SH-SY5Y (cell line): Measurements from ENCODE around the gene MLXIP.

ENCODE experiments used
- GATA2 ChIP-seq: IDR thresholded peaks from 2 replicates; pipeline ENCODE4 v1.6.1; 2011; ENCODE audit warnings: mild to moderate bottlenecking, low read depth, low read length
- GATA3 ChIP-seq: IDR thresholded peaks from 2 replicates; pipeline ENCODE4 v1.6.1; 2011; ENCODE audit warnings: low read depth, mild to moderate bottlenecking, low read length, moderate library complexity

MLXIP gene

GRCh38 chr12:122078141-122079032 is at the start of gene MLXIP:
Gene MLXIP, plus strand, starts transcription at chr12:122078756. Its CDS starts 98 bp downstream, at chr12:122078854.
- no peak for TF ChIP-seq GATA3
- no peak for TF ChIP-seq GATA2

GRCh38 chr12:122028905-122029560 is 49.5 kb upstream of the MLXIP start:
- no peak for TF ChIP-seq GATA2
- no peak for TF ChIP-seq GATA3

- TF ChIP-seq GATA3 (no peak), GATA2 (no peak)
Observed at GRCh38 chr12:122029620-122030423, 48.7 kb upstream of the MLXIP start.

GRCh38 chr12:122030424-122031035 is 48.0 kb upstream of the MLXIP start:
- TF ChIP-seq GATA3 = no peak
- TF ChIP-seq GATA2 = no peak

GRCh38 chr12:122031342-122032216 is 47.0 kb upstream of the MLXIP start:
- TF ChIP-seq GATA2 (no peak), GATA3 (no peak)

GRCh38 chr12:122032580-122032979 is 46.0 kb upstream of the MLXIP start:
- TF ChIP-seq GATA2 = no peak
- TF ChIP-seq GATA3 = no peak

- TF ChIP-seq GATA2 (no peak), GATA3 (no peak)
Observed at GRCh38 chr12:122035292-122035691, 43.3 kb upstream of the MLXIP start.

GRCh38 chr12:122036153-122036552 is 42.4 kb upstream of the MLXIP start:
- TF ChIP-seq GATA2 = no peak
- TF ChIP-seq GATA3 = no peak

GRCh38 chr12:122040579-122041386 is 37.8 kb upstream of the MLXIP start:
- no peak for TF ChIP-seq GATA3
- TF ChIP-seq GATA2 = no peak

GRCh38 chr12:122042910-122043309 is 35.6 kb upstream of the MLXIP start:
- TF ChIP-seq GATA3 (no peak), GATA2 (no peak)

GRCh38 chr12:122043476-122043875 is 35.1 kb upstream of the MLXIP start:
- no peak for TF ChIP-seq GATA3
- TF ChIP-seq GATA2 = no peak

GRCh38 chr12:122045262-122045661 is 33.3 kb upstream of the MLXIP start:
- no peak for TF ChIP-seq GATA2
- TF ChIP-seq GATA3 = no peak

GRCh38 chr12:122046145-122046544 is 32.4 kb upstream of the MLXIP start:
- TF ChIP-seq GATA2 (no peak), GATA3 (no peak)
